GM19035 (cell line): ENCODE measurements around the gene CACNA2D3.

Experiments used
- ATAC-seq: cut with Tn5 transposase; IDR thresholded peaks from one replicate; pipeline ENCODE4 v1.9.1; 2021; ENCODE audit not compliant: unreplicated experiment

Gene CACNA2D3

DNA sequence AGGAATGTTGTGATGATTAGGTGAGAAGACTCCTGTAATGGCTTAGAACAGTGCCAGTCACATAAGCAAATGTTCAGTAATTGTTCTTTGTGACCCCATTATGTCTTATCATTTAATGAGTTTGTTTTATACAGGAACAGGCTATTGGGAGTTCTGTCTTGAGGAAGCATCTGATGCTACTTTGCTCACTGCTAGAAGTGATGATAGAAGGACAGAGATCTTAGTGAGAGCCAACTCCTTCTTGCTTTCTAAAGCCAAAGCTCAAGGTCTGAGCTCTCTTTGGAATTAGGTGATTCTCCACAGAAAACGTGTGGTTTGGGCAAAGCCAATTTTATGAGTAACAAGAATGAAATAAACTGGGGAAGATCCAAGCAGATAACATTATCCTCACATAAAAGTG lies 590.7 kb downstream of the CACNA2D3 start:
- ATAC-seq = no peak

DNA sequence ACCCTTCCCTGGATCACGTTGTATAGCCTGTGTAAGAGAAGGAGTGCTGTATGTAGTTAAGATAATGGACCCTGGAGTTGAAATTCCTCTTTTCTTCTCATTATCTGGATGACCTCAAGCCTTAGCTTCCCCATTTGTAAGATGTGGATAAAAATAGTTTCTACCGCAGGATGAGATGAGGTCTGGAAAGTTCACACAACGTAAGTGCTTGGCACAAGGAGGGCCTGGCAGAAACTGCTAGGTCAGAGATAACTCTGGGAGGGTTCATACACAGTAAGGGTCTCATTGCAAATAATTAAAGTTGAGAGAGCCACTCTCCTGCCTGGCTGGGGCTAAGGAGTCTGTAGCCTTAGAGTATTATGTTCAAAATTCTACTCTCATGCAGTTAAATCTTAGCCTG lies 591.1 kb downstream of the CACNA2D3 start:
- no peak for ATAC-seq

DNA sequence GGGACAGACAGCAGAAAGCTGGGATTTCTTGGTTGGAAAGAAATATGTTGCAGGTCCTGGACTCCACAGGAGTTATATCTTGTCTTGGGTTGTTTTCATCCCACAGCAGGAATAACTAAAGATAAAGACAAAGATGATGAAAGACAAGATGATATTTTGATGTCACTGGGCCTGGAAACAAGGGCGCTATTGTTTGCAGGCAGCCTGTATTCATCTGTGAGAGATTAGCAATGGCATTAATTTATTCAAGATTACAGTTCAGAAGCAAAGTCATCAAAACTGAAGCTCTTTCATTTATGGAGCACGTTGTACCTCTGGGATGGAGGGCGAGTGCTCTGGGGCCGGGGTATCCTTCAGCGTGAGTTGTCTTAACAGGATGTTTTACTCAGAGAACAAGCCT lies 591.7 kb downstream of the CACNA2D3 start:
- no peak for ATAC-seq

DNA sequence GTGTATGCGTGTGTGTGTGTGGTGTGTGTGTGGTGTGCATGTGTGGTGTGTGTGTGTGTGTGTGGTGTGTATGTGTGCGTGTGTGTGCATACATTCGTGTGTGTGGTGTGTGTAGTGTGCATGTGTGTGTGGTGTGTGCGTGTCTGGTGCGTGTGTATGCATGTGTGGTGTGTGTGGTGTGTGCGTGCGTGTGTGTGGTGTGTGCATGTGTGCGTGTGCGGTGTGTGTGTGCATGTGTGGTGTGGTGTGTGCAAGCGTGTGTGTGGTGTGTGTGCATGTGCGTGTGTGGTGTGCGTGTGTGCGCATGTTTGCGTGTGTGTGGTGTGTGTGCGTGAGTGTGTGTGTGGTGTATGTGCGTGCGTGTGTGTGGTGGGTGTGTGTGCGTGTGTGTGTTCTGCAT lies 595.2 kb downstream of the CACNA2D3 start:
- ATAC-seq = no peak

DNA sequence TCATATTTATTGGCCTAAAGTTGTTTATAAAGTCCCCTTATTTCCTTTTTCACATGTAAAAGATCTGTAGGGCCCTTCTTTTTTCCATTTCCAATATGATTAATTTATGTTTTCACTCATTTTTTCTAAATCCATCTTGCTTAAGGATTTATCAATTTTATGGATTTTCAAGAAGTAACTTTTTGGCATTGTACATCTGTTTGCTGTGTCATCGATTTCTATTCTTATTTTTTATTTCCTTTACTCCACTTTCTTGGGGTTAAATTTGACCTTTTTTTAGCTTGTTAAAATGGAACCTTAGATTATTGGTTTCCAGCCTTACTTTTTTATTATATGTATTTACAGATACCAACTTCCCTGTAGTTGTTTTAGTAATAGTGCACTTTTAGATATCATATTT lies 597.6 kb downstream of the CACNA2D3 start:
- ATAC-seq = no peak

DNA sequence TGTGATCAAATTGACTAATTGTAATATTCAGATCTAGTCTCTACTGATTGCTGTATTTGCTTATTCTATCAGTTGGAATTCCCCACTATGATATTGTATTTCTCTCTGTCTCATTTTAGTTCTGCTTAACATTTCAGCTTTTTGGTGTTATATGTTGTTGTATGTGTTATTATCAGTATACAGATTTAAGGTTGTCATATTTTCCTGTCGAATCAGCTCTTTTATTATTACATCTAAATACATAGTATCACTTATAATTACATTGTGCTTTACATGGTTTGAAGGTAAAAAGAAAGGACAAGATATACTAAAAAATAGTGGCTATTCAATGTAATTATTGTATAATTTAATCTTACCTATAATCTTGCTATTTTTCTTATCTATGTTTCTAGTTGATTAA lies 598.3 kb downstream of the CACNA2D3 start:
- ATAC-seq = no peak

DNA sequence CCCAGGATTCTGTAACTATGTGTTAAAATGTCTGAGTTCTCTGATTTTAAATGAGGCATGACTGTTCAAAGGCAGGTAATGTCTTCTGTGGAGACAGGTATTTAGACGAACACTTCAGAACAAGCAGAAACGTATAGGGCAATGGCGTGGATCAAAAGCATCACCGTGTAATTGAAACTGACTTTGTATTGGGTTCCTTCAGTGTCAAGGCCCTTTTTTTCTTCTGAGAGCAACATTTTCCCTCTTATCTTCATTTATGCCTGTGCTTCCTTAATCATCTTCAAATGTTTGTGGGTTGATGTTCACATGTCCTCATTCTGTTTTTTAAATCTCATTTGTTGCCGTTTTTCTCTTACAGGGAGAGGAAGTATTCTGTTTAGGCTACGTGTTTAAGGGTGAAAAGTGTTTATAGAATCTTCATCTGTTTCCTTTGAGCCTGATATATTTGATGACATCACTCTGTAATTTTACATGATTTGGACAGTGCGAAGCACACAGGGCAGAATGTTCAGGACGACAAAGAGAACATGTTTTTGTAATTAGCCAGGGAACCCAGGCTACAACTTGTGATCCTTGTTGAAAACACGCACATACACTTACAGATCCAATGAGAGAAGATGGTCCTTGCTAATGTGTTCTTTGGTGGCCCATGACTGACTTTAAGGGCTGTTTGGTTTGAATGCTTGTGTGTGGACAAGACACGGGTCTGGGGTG lies 609.5 kb downstream of the CACNA2D3 start:
- ATAC-seq = no peak

DNA sequence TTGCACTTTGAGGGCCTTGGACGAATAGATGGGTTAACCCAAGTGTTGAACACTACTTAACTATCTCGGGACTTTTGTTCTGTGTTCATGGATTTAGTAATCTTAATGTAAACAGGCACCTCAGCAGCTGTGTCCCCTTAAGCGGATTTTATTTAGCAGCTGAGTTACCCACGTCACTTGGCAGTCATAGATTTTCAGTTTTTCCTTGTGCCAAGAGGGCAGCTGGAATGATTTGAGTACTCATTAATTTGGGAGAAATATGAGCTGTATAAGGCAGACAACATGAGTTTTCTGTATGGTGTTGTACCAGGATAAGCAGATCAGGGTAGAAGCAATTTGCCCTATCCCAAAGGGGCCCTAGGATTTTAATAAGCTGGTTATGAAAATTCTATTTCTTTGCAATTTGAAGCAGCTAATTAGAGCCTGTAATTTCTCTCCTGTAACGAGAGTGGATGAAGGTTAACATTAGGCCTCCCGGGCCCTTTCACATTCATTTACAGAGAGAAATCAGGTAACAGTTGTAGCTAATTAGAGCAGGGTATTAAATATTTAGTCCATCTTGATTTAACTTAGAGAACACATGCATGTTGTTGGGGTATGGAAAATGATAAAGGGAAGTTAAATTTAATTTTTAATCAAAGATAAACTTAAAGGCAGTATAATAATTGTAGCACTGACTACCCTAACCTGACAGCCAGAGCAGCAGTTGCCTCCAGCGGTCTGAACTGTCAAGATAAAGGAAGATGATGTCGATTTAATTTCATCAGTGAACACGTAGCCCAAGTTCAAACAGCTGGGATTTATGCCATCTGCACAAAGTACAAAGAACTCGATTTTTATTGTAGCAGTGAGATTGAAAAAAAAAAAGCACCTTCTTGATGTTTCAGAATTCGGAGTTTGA lies 611.0 kb downstream of the CACNA2D3 start:
- ATAC-seq = no peak

DNA sequence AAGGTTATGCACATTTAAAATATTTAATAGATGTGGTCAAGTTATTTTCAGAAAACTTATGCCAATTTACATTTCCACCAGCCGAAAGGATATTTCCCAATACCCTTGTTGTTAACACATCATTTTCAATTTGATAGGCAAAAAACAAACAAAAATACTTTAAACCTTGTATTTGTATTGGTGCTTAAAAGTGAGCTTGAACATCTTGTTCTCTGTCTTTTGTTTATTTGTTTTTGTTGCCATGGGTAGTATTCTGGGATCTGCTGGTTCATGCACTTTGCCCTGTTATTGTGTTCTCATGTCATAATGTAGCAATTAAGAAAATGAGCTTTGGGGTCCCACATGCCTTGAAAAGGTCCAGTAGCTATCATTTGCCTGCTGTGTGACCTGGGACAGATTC lies 614.1 kb downstream of the CACNA2D3 start:
- ATAC-seq = no peak

DNA sequence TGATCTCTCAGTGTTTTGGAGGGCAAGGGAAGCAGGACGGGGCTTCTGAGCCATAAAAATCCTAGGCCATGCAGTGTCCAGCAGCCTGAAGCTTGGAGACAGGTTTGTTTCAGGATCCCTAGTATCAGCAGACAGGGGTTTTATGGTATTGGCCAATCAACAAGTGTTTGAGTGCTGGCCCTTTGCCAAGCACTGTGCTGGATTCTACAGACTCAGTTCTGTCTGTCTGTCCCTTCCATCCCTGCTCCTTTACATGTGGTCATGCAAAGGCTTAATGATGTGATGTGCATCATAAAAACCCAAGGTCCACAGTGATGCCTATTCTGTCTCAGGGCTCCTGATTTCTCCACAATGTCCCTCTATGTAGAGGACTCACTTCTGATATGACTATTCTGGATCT lies 621.4 kb downstream of the CACNA2D3 start:
- ATAC-seq = no peak

DNA sequence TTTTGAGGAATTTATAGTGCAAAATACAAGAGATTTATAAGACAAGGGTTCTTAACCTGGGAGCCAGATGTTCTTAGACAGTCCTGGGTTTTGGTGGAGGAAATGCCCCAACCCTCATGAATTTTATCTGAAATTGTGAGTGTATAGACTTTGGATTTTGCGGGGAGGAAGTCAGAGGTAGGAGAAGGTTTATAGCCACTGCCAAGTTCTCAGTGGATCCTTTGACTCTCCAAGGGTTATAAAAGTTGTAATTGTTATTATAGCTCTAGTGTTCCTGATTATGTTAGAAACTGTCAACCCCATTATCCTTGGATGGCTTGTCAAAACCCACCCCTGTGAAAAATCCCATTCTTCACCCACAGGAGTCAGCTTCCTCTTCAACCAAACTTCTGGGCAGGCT lies 621.9 kb downstream of the CACNA2D3 start:
- no peak for ATAC-seq

DNA sequence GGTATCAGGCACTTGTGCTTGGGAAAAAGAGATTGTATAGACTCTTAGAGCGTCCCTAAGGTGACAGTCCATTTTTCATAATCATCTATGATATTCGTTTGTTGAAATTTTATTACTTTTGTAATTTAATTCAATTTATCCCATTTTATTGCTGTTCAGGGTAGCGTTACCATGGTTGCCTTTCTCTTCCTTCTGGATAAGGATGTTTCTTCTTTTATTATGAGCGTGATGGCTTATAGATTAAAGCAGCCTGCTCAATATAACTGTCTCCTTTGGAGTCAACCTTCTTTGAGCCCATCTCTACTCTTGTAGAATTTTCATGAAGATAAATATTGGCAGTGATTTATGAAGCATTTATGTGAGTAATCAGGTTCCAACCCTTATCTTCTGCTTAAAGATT lies 623.5 kb downstream of the CACNA2D3 start:
- no peak for ATAC-seq

DNA sequence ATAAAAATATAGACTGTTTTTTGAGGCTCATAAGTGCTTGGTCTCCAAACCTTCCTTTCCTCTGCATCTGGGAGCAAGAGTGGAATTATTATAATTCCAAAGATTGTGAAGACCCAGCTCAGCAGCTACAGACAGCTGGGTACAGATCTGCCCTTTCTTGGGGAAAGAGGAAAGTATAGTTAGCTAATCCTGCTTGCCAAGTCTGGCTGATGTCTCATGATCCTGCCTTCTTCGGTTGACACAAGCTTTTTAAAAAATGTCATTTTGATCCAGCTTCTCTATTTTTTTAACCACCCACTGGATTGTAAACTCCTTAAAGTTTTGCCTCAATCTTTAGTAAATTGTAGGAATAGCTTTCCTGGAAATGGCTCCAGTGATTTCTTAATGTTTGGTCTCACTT lies 624.4 kb downstream of the CACNA2D3 start:
- ATAC-seq = no peak

DNA sequence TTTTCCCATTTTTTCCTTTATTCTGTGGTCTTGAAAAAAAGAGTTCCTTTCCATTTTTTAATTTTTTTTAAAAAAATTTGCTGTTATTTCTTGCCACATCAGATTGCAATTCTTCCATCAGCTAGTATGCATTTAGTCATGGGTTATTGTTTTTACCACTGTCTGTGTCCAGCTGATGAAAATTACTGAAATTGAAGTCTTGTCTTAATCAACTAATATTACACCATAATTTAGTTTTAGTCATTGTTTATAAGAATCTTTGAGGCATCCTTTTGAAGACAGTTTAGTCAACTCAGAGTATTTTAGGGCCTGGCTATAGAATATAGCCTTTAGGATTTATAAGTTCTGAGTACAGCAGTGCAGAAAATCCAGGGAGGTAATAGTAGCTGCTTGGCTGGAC lies 633.4 kb downstream of the CACNA2D3 start:
- no peak for ATAC-seq

DNA sequence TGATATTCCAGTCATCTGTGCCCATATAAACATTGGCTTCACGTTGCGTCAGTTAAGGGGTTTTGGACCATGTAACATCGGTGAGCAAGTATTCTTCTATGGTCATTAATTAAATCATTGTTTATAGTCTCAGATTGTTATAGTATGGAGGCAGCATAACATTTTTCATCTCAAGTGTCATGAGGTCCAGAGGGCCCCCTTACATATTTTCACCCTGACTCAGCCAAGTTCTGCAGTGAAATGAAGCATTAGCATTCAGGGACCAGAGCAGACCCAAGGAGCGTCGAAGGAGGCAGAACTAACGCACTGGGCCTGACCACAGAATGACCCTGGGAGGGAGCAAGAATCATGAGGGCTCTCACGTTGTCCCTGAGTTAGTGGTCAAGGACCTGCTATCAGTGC lies 634.0 kb downstream of the CACNA2D3 start:
- no peak for ATAC-seq

DNA sequence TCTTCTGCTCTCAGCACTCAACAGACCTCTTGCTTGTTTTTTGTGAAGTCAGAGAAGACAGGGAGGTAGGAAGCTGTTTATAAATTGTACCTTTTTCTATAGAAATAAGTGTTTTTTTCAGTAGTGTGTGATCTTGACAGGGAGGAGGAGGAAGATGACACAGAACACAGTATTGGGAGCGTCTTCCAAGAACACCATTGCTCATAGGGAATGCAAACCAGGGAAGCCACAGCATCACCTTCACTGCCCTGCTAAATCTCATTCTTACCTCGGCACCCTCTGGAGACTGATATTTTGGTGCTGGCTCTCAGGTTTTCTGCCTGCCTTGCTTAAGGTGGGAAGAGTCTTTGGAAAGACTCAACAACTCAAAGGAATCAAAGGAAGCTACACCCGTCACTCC lies 636.1 kb downstream of the CACNA2D3 start:
- ATAC-seq = no peak

DNA sequence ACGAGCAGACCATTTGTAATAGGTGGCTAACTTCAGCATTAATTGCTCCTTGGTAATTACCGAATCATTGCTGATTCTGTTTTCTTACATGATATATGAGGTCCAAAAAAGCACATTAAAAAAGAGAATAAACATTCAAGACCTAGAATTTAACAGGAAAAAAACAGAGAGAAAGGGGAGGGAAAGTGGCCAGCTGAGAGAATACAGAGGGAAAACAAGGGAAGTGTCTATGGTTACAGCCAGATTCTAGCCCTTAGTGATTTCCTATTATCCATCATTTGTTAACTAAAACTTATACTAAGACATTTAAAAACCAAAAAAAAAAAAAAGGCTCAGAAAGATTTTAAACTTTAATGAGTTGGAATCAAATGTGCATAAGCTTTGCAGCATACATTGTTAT lies 636.8 kb downstream of the CACNA2D3 start:
- no peak for ATAC-seq

DNA sequence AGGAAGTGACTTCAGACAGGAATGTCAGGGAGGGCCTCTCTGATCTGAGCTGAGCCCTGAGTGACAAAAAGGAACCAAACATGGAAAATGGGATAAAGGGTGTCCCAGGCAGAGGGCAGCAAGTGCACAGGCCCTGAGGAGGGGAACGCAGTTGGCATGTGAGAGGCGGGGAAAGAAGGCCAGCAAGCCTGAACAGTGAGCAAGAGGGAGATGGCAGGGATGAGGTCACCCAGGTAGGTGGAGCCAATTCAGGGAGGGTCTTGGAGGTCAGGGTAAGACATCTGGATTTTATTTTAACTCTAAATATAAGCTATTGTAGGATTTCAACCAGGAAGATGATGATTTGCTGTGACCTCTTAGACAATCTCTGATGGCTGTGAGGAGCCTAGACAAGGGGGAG lies 637.8 kb downstream of the CACNA2D3 start:
- ATAC-seq = no peak

DNA sequence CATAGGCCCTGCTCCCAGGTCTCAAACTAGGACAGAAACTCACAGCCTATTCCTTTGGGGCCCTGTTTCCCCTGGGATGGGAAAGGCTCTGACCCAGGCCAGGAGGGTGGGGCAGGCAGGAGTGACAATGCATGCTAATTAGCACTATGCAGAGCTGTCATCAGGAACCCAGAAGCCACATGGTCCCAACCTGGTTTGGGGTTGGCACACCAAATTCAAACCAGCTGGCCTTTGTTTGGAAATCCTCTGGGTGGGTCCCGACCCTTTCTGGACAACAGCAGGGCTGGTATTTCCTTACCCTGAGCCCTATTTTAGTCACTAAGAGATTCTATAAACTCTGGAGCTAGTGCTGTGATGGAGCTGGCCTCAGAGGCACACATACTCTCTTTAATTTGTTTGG lies 639.3 kb downstream of the CACNA2D3 start:
- ATAC-seq = no peak

DNA sequence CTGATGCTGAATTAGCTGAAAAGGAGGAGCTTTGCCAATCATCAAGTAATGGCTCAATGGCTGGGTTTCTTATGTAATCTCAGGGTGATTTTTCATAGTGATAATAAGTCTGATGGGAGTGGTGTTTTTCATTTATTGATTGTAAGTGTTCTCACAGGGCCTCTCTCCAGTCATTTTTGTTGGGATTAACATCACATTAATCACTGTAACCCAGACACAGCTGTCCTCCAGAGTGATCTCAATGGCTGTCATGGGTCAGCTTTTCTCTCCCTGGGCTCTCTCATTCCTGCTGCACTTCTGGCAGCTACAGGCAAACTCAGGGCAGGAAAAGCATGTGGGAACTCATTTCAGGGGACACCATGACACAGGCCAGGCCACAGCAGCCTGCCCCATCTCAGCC lies 642.6 kb downstream of the CACNA2D3 start:
- no peak for ATAC-seq

DNA sequence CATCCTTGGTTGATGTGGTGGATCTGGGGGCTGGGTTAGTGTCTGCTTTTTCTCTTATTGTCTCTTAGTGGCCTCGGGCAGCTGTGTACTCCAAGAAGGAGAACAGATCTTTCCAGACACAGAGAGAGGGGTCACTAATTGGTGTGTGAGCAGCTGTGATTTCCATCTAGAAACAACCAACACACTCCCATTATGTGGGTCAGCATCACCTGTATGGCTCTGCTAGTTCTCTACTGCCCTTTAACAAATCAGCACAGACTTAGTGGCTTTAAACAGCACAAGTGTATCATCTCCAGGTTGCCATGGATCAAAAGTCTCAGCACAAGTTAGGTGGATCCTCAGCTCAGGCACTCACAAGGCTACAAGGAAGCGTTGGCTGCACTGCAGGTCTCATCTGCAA lies 648.7 kb downstream of the CACNA2D3 start:
- ATAC-seq = no peak

DNA sequence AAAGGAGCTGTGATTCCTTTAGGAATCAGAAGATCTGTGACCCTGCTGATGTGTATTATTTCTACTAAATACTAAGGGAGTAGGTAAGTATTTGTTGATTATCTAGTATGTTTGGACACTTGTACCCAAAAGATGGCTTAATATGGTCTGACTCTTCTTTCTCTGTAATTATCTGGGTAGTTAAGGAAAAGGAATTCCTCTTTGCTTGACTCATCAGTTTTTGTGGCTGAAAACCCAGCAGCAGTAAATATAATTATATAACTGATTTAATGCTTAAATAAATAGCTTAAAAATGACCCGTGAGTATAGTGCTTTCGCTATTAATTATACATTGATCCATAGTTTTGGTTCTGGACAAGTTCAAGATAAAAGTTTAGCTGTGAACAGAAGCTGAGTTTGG lies 649.7 kb downstream of the CACNA2D3 start:
- ATAC-seq = no peak

DNA sequence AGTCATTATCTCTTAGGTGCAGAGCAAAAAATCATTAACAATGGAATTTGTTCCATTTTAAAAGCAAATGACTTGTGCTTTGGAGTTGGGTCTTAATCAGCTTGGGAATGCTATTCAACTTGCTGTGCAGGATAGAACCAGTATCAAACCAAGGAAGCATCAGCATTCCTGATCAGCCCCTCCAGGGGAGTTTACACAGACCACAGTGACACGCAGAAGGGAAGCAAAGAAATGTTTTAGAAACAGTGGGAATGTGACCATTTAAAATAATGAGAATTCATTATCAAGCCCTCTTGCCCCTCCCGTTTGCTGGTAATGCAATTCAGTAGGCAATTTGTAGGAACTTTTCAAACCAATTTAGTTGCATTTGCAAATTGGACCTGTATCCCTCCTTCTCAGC lies 650.4 kb downstream of the CACNA2D3 start:
- no peak for ATAC-seq
